GM18861 (cell line): ENCODE results near the gene KRTAP4-6.
"Not testable (repeated sequence)": the region's sequence is repeated elsewhere in the genome, so short reads cannot be mapped to it uniquely, and the experiment has no call there.

Source experiments
- ATAC-seq: cut with Tn5 transposase; IDR thresholded peaks from one replicate; pipeline ENCODE4 v1.9.1; 2021; ENCODE audit not compliant: unreplicated experiment

Gene KRTAP4-6

DNA sequence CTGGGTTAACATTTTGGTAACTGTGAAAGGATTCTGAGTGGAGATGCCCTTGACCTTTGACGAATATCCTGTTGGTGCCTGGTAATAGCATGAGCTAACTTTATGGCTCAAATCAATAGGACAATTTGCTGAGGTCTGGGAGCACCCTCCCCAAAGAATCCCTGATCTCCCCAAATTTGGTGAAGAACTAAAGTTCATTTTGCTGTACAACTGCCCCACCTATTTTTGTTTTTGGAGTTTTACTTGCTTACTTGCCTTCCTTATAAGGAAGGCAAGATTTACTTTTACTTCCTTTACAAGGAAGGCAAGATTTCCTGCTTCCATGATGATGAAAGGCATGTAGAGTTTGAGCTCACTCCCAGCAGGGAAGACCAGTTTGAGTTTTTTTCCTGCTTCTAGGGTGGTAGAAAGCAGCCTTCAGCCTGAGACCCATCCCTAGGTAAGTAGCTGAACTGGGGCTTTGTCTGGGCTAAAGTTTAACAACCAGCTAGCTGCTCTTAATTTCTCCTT is 32.3 kb downstream of the KRTAP4-6 start:
- ATAC-seq = no peak

DNA sequence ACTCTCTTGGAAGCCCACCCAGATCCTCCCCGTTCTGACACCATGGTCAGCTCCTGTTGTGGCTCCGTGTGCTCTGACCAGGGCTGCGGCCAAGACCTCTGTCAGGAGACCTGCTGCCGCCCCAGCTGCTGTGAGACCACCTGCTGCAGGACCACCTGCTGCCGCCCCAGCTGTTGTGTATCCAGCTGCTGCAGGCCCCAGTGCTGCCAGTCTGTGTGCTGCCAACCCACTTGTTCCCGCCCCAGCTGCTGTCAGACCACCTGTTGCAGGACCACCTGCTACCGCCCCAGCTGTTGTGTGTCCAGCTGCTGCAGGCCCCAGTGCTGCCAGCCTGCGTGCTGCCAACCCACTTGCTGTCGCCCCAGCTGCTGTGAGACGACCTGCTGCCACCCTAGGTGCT is 35.0 kb downstream of the KRTAP4-6 start, which contains the start of gene KRTAP4-9:
KRTAP4-9 (plus strand) TSS at position 43 of the 400 bp plus-strand sequence; CDS start at position 43, 0 bp downstream.
- not testable (repeated sequence) for ATAC-seq

DNA sequence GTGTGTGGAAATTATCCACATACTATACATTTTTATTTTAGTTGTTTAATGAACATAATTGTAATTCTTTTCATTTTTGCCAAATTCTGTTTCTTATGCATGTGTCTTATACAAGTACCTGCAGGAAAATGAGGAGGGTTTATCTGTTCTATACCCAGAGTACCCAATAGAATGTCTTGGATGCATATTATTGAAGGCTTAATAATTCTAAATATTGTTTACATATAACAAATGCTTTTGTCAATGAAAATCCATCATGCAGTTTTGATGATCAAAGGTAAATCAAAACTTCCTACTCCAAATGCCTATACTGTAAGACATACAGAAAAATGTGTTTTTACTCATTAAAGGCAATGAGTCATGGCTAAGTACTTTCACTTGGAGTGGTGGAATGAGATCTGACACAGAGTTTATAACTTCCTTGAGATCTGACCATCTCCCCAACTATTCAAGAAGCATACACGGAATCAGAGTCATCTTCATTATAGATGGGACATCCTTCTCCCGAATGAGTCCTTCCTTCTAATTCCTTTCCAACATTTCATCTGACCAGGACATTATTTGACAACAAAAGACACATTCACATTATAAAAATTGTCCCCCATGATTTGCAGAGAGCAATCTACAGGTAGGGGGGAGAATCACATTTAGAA is 35.8 kb downstream of the KRTAP4-6 start:
- ATAC-seq = not testable (repeated sequence)

DNA sequence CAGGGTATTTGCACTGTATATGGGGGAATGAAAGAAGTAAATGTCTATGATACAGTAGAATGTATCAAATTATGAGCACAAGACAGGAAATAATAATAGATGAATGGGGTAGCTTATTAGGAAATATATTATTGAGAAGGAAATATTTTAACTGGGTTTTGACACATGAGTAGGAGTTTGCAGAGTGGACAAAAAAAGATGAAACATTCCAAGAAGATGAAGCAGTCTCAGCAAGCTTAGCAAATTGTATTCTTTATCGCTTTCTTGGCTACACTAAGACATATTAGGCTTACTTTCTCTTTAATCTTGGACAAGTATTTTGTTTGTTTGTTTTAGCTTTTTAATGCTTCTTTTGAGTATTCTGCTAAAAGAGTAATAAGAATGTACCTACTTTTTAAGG is 36.4 kb downstream of the KRTAP4-6 start:
- no peak for ATAC-seq

DNA sequence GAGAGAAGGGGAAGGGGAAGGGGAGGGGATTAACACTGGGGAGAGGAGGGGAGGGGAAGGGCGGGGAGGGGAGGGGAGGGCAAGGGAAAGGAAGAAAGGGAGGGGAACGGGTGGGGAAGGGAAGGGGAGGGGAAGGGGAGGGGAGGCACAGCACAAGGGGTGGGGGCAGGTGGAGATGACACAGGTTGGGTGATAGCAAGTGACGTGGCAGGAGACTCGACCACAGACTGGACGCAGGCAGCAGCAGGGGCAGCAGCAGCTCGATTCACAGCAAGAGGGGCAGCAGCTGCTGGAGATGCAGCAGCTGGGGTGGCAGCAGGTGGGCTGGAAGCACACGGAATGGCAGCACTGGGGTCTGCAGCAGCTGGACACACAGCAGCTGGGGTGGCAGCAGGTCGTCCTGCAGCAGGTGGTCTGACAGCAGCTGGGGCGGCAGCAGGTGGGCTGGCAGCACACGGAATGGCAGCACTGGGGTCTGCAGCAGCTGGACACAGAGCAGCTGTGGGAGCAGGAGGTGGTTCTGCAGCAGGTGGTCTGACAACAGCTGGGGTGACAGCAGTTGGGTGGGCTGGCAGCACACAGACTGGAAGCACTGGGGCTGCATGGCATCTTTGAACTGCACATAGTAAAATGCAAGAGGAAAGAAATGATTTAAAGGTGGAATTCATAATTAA is 38.6 kb downstream of the KRTAP4-6 start, which contains the start of gene KRTAP4-16:
KRTAP4-16 (minus strand) TSS at position 624 of the 674 bp plus-strand sequence; CDS start at position 624, 0 bp downstream.
- ATAC-seq = no peak

DNA sequence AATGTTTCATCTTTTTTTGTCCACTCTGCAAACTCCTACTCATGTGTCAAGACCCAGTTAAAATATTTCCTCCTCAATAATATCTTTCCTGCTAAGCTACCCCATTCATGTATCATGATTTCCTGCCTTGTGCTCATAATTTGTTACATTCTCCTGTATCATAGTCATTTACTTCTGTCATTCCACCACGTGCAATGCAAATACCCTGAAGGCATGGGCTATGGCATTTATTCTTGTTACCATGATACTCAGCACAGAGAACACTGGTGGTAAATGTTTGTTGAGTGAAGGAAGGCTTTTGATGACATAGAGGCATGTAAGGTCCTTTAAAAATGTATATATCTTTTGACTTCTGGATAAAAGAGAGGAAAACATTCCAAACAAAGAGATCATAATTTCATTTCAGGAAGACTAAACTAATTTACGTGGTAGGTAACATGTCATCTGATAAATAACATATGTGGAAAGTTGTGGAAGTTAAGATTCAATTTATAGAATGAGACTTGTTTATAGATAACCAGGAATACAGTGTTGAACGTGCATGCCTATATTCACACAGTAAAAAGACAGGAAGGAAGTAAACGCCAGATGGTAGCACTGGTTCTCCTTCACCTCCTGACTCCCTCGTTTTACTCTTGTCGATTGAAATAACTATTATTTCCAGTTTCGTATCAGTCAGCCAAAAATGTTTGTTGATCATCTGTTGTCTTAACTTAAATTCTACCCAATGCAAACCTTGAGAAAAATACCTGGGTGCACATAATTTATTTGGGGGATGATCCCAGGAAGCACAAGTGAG is 40.5 kb downstream of the KRTAP4-6 start:
- ATAC-seq = not testable (repeated sequence)

DNA sequence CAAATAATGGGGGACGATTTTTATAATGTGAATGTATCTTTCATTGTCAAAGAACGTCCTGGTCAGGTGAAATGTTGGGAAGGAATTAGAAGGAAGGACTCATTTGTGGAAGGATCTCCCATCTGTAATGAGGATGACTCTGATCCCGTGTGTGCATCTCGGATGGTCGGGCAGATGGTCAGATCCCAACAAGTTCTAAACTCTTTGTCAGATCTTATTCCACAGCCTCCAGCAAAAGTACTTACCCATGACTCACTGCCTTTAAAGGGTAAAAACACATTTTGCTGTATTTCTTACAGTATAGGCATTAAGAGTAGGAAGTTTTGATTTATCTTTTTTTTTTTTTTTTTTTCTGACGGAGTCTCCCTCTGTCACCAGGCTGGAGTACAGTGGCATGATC is 41.9 kb downstream of the KRTAP4-6 start:
- no peak for ATAC-seq

DNA sequence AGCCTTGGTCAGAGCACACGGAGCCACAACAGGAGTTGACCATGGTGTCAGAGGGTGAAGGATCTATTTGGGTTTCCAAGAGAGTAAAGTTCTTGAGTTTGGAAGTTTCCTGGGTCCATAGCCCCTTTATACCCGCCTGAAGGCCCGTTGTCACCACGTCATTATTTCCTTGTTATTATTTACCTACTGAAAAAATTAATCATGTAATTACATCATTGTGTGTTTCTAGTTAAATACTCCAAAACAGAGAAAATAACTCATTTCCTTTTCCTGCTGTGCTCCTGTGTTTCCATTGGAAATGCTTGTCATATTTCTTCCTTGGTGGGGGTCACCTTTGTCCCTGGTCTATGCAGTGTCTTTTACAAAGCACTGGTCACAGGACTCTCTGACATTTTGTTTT is 42.3 kb downstream of the KRTAP4-6 start, which contains the start of gene KRTAP4-8:
KRTAP4-8 (minus strand) TSS at position 101 of the 400 bp plus-strand sequence; CDS start at position 43, 58 bp downstream.
- ATAC-seq = no peak

DNA sequence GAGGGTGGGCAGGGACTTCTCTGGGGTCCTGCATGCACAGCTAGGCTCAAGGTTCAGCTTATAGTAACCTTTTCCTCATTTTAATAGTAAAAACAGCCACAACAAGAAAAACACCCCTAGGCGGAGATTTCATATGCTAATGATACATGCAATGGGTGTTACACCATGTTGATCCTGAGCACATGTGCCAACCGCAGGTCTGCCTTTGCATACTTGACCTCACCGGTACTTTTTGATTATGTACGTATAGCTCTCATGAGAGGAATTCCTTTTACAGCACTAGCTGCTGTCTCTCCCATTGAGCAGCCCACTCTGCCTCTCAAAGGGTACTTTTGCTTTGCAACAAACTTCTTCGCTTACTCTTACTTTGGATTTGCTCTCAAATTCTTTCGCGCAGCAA is 44.3 kb downstream of the KRTAP4-6 start:
- ATAC-seq = no peak
